ENCODE data around the gene HAUS3. TPM values are rescaled to one million over a fixed set of nuclear protein-coding genes. Genes with fewer than 3 reads are reported as not detected.

The HAUS3 gene
- total RNA-seq, 1 experiment from 2014 or later: 9.5 TPM

- no peak for ATAC-seq
- Histone ChIP-seq H3K36me3 (ENCODE audit: low read depth, low read length) (no peaks in the 10 kb centered on the region), H3K4me2 (ENCODE audit: low read length) (no peak overlapping the region), H3K9me3 (ENCODE audit: low read length) (no peaks in the 10 kb centered on the region), H3K27me3 (ENCODE audit: low read length) (no peaks in the 10 kb centered on the region), H3K4me3 (ENCODE audit: low read length) (no peak overlapping the region), H3K27ac (ENCODE audit: low read length) (no peak overlapping the region), H3K79me2 (ENCODE audit: low read length) (no peaks in the 10 kb centered on the region), H4K20me1 (ENCODE audit: low read length) (no peaks in the 10 kb centered on the region), H3K9me2 (replicated peaks; ENCODE audit: low read length) (no peaks in the 10 kb centered on the region), H3F3A (ENCODE audit: low read length, unreplicated experiment) (no peaks in the 10 kb centered on the region), H3K9ac (ENCODE audit: low read length) (no peak overlapping the region), H3K4me1 (ENCODE audit: insufficient read depth, low read length) (no peaks in the 10 kb centered on the region; the same call in 1 of the 2 replicates), H2AFZ (ENCODE audit: low read length) (no peak overlapping the region)
- intact Hi-C loops (cut with micrococcal nuclease): no loop called here
- POLR2A ChIA-PET (ENCODE audit: unreplicated experiment): no interaction called here
- TF ChIP-seq EZH2phosphoT487 (IDR thresholded peaks at IDR 0.05; ENCODE audit: borderline replicate concordance, low read length): no peak
- TF ChIP-seq EZH2 (IDR thresholded peaks at IDR 0.05; ENCODE audit: low read length, unreplicated experiment): no peak
- TF ChIP-seq, protein P1, sequence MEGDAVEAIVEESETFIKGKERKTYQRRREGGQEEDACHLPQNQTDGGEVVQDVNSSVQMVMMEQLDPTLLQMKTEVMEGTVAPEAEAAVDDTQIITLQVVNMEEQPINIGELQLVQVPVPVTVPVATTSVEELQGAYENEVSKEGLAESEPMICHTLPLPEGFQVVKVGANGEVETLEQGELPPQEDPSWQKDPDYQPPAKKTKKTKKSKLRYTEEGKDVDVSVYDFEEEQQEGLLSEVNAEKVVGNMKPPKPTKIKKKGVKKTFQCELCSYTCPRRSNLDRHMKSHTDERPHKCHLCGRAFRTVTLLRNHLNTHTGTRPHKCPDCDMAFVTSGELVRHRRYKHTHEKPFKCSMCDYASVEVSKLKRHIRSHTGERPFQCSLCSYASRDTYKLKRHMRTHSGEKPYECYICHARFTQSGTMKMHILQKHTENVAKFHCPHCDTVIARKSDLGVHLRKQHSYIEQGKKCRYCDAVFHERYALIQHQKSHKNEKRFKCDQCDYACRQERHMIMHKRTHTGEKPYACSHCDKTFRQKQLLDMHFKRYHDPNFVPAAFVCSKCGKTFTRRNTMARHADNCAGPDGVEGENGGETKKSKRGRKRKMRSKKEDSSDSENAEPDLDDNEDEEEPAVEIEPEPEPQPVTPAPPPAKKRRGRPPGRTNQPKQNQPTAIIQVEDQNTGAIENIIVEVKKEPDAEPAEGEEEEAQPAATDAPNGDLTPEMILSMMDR (conservative IDR thresholded peaks at IDR 0.05; ENCODE audit: low read depth, low read length): no peak
- DNase-seq: no peak
- CTCF ChIA-PET: no interaction called here
- BruUV-seq (replicated peaks): no TSS peak
These were observed 48.6 kb downstream of the HAUS3 start for GRCh38 chr4:2193326-2193725.

- no TSS peak for BruUV-seq (replicated peaks)
- Histone ChIP-seq H3K9me2 (replicated peaks; ENCODE audit: low read length) (no peaks in the 10 kb centered on the region), H3K27me3 (ENCODE audit: low read length) (no peaks in the 10 kb centered on the region), H2AFZ (ENCODE audit: low read length) (no peak overlapping the region), H3K4me2 (ENCODE audit: low read length) (no peak overlapping the region), H3K27ac (ENCODE audit: low read length) (no peak overlapping the region), H3K4me1 (ENCODE audit: insufficient read depth, low read length) (no peaks in the 10 kb centered on the region; the same call in 1 of the 2 replicates), H3F3A (ENCODE audit: low read length, unreplicated experiment) (no peaks in the 10 kb centered on the region), H3K4me3 (ENCODE audit: low read length) (no peak overlapping the region), H3K9ac (ENCODE audit: low read length) (no peak overlapping the region), H3K9me3 (ENCODE audit: low read length) (no peaks in the 10 kb centered on the region), H3K36me3 (ENCODE audit: low read depth, low read length) (no peaks in the 10 kb centered on the region), H3K79me2 (ENCODE audit: low read length) (no peaks in the 10 kb centered on the region), H4K20me1 (ENCODE audit: low read length) (no peaks in the 10 kb centered on the region)
- intact Hi-C loops (cut with micrococcal nuclease): loop anchor here (10.0 kb wide), 1 partner anchor 162 kb away; no protein-coding TSS in a partner anchor
- ATAC-seq: no peak
- DNase-seq: no peak
- TF ChIP-seq, protein P1 (conservative IDR thresholded peaks at IDR 0.05; ENCODE audit: low read depth, low read length): no peak
- no peak for TF ChIP-seq EZH2phosphoT487 (IDR thresholded peaks at IDR 0.05; ENCODE audit: borderline replicate concordance, low read length)
- TF ChIP-seq EZH2 (IDR thresholded peaks at IDR 0.05; ENCODE audit: low read length, unreplicated experiment): no peak
- ChIA-PET POLR2A (ENCODE audit: unreplicated experiment) (no interaction called here), CTCF (no interaction called here)
These were observed 55.1 kb downstream of the HAUS3 start for GRCh38 chr4:2186865-2187172.

DNA sequence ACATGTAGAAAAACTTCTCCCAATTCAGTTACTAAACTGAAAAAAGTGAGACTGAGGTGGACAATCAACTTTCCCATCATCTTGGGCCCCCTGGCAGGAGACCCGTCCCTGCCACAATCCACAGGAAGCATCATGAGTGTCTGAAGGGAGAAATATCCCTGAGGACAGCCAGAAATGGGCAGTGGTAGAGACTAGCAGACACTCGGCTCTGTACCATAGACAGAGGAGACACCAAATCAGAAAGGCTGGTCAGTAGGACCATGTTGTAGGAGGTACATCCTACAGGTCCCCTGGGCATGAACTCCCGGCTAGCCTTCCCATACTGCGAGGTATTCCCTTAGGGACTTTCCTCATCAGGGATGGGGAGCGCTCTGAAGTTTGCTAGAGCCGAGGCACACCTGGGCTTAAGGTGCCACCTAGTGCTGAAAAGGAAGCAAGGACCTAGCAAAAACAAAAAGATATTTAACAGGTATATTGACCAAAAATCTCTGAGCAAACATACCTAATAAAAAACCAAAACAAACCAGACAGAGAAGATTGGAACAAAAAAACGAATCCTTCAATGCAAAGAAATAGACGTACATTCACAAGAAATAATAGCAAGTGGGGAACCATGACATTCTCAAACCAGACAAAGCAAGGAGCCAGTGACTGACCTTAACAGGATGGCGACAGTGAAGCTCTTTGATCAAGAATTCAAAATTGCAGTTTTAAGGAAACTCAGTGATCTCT lies 55.6 kb downstream of the HAUS3 start:
- H3K4me3 ChIP-seq (ENCODE audit: low read length): no peak overlapping the region
- no peaks in the 10 kb centered on the region for H3K9me2 ChIP-seq (replicated peaks; ENCODE audit: low read length)
- DNase-seq (peak; percentile 60), ATAC-seq (peak; percentile 68)
- TF ChIP-seq EZH2phosphoT487 (IDR thresholded peaks at IDR 0.05; ENCODE audit: borderline replicate concordance, low read length): no peak
- TF ChIP-seq, protein P1 (conservative IDR thresholded peaks at IDR 0.05; ENCODE audit: low read depth, low read length): peak; percentile 74
- no peak for TF ChIP-seq EZH2 (IDR thresholded peaks at IDR 0.05; ENCODE audit: low read length, unreplicated experiment)
- H3K9me3 ChIP-seq (ENCODE audit: low read length): no peaks in the 10 kb centered on the region
- CTCF ChIA-PET: no interaction called here
- no TSS peak for BruUV-seq (replicated peaks)
- no peaks in the 10 kb centered on the region for H3F3A ChIP-seq (ENCODE audit: low read length, unreplicated experiment)
- H3K4me1 ChIP-seq (ENCODE audit: insufficient read depth, low read length): no peaks in the 10 kb centered on the region
- no peak overlapping the region for H3K4me2 ChIP-seq (ENCODE audit: low read length)
- no peaks in the 10 kb centered on the region for H3K79me2 ChIP-seq (ENCODE audit: low read length)
- H3K9ac ChIP-seq (ENCODE audit: low read length): no peak overlapping the region
- intact Hi-C loops (cut with micrococcal nuclease): loop anchor here (10.0 kb wide), 1 partner anchor 161 kb away; no protein-coding TSS in a partner anchor
- no peaks in the 10 kb centered on the region for H4K20me1 ChIP-seq (ENCODE audit: low read length)
- POLR2A ChIA-PET (ENCODE audit: unreplicated experiment): no interaction called here
- H3K27ac ChIP-seq (ENCODE audit: low read length): no peak overlapping the region
- H3K36me3 ChIP-seq (ENCODE audit: low read depth, low read length): no peaks in the 10 kb centered on the region
- H3K27me3 ChIP-seq (ENCODE audit: low read length): no peaks in the 10 kb centered on the region
- no peak overlapping the region for H2AFZ ChIP-seq (ENCODE audit: low read length)
